22Rv1 (cell line): ENCODE measurements around the gene SWT1.
"Not testable (repeated sequence)": the region's sequence is repeated elsewhere in the genome, so short reads cannot be mapped to it uniquely, and the experiment has no call there.

Experiments used
- CTCF ChIP-seq: fragments of 450-650 bp; IDR thresholded peaks from 2 replicates; pipeline ENCODE4 v1.5.1; 2017; ENCODE audit warnings: mild to moderate bottlenecking
- ZFX ChIP-seq: fragments of 450-650 bp; IDR thresholded peaks from 2 replicates; pipeline ENCODE4 v1.6.1; 2017; ENCODE audit warnings: antibody characterized with exemption, borderline replicate concordance

- not testable (repeated sequence) for TF ChIP-seq CTCF, ZFX
Measured at GRCh38 chr1:185198712-185199111, 41.7 kb downstream of the SWT1 start.
